Type B pancreatic cell (in vitro differentiated cells): ENCODE results near the gene G2E3. TPM values are rescaled to one million over a fixed set of nuclear protein-coding genes. Genes with fewer than 3 reads are reported as not detected.
"Not testable (repeated sequence)": the region's sequence is repeated elsewhere in the genome, so short reads cannot be mapped to it uniquely, and the experiment has no call there.

Experiments
- DNase-seq: peaks from one replicate; pipeline ENCODE4 v3.0.0; 2021; ENCODE audit warnings: mixed read lengths; ENCODE audit not compliant: unreplicated experiment; ENCODE audit errors: extremely low spot score
- H3K27ac Mint-ChIP-seq: 2 replicates; pipeline ENCODE4 v1.8.0; 2021; ENCODE audit warnings: mild to moderate bottlenecking, mixed read lengths
- H3K27me3 Mint-ChIP-seq: 2 replicates; pipeline ENCODE4 v1.8.0; 2021; ENCODE audit warnings: mixed read lengths
- H3K36me3 Mint-ChIP-seq: 2 replicates; pipeline ENCODE4 v1.8.0; 2021; ENCODE audit warnings: mixed read lengths
- H3K4me1 Mint-ChIP-seq: one replicate; pipeline ENCODE4 v1.8.0; 2021; ENCODE audit warnings: mixed read lengths; ENCODE audit not compliant: unreplicated experiment
- H3K4me3 Mint-ChIP-seq: 2 replicates; pipeline ENCODE4 v1.8.0; 2021; ENCODE audit warnings: mild to moderate bottlenecking, mixed read lengths
- H3K9me3 Mint-ChIP-seq: 2 replicates; pipeline ENCODE4 v1.8.0; 2021; ENCODE audit warnings: mixed read lengths
- total RNA-seq: library from RNA; stranded (reverse); gene quantifications from 2 replicates; pipeline ENCODE4 v1.2.1, GENCODE V29; 2021; ENCODE audit warnings: low replicate concordance
- TF ChIP-seq, protein P1 (sequence below): fragments of 200-600 bp; sonication (generic); conservative IDR thresholded peaks from 2 replicates; pipeline ENCODE4 v1.5.0; 2021; ENCODE audit warnings: antibody characterized with exemption, mild to moderate bottlenecking

The G2E3 gene
- total RNA-seq, 1 donor from 2014 or later: 39.5 TPM

GRCh38 chr14:30621940-30622830 is 63.2 kb downstream of the G2E3 start, which contains the start of gene SCFD1:
Gene SCFD1 (plus strand): TSS chr14:30622319. CDS start chr14:30622339, 20 bp downstream.
- H3K36me3 Mint-ChIP-seq: peaks cover 5% of the 10 kb centered on the region
- H3K9me3 Mint-ChIP-seq: no peaks in the 10 kb centered on the region
- DNase-seq: peak; percentile 94
- no peaks in the 10 kb centered on the region for H3K27me3 Mint-ChIP-seq
- H3K27ac Mint-ChIP-seq: peak within 1 kb of the TSS; percentile 99
- peaks cover 16% of the 10 kb centered on the region for H3K4me1 Mint-ChIP-seq
- peak within 1 kb of the TSS; percentile 98 for H3K4me3 Mint-ChIP-seq
- TF ChIP-seq, protein P1, sequence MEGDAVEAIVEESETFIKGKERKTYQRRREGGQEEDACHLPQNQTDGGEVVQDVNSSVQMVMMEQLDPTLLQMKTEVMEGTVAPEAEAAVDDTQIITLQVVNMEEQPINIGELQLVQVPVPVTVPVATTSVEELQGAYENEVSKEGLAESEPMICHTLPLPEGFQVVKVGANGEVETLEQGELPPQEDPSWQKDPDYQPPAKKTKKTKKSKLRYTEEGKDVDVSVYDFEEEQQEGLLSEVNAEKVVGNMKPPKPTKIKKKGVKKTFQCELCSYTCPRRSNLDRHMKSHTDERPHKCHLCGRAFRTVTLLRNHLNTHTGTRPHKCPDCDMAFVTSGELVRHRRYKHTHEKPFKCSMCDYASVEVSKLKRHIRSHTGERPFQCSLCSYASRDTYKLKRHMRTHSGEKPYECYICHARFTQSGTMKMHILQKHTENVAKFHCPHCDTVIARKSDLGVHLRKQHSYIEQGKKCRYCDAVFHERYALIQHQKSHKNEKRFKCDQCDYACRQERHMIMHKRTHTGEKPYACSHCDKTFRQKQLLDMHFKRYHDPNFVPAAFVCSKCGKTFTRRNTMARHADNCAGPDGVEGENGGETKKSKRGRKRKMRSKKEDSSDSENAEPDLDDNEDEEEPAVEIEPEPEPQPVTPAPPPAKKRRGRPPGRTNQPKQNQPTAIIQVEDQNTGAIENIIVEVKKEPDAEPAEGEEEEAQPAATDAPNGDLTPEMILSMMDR: no peak

DNA sequence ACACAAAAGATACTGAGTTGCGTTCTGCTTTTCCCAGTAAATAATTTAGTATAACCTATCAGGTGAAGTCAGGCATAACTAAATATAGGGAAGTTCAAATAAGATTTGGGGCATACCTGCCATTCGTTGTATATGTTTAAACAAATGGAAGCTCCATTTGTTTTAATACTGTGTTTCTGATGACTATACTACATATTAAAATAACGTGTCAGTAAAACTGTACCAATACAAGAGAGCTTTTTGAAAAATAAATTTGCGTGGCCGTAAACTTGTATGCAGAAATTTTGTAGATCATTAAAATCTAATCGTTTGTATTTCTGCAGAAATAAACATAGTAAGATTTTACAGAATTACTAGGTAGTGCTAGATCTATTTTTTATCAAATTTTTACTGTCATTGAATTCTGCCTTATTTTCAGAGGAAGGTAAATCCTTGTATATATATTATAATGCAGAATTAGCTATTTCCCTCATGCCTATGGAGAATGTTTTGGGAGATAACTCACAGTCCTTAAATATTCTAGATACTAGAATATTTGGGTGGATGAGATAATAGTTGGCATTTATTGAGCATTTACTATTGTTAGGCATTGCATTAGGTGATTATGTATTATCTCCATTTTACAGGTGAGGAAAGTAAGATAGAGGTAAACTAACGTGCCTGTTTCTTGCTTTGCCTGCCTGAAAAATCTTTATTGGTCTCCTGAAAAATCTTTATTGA is 64.6 kb downstream of the G2E3 start:
- H3K27ac Mint-ChIP-seq: peak overlapping the region; percentile 99
- peaks cover 20% of the 10 kb centered on the region for H3K4me1 Mint-ChIP-seq
- no peaks in the 10 kb centered on the region for H3K27me3 Mint-ChIP-seq
- peaks cover 13% of the 10 kb centered on the region for H3K36me3 Mint-ChIP-seq
- TF ChIP-seq, protein P1: no peak
- DNase-seq: no peak
- peak overlapping the region; percentile 98 for H3K4me3 Mint-ChIP-seq
- no peaks in the 10 kb centered on the region for H3K9me3 Mint-ChIP-seq

DNA sequence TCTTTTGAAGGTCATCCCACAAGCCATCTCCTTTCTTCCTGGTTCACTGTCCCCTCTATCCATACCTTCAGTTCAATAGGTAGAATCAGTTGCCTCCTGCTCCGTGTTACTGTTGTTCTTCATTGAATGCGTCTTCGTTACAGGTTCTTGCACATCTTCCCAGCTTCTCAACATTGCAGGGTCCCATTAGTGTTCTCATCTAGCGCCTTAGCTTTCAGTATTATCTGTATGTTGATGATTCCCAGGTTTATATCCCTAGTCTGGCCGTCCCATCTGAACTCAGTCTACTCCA is 65.1 kb downstream of the G2E3 start:
- Mint-ChIP-seq H3K27me3 (no peaks in the 10 kb centered on the region), H3K27ac (peak overlapping the region; percentile 48), H3K36me3 (peaks cover 13% of the 10 kb centered on the region), H3K4me3 (peak overlapping the region; percentile 74), H3K4me1 (peaks cover 20% of the 10 kb centered on the region), H3K9me3 (no peaks in the 10 kb centered on the region)
- TF ChIP-seq, protein P1: no peak
- no peak for DNase-seq

GRCh38 chr14:30625533-30625932 is 66.6 kb downstream of the G2E3 start:
- H3K4me1 Mint-ChIP-seq: peaks cover 20% of the 10 kb centered on the region
- DNase-seq: no peak
- no peaks in the 10 kb centered on the region for H3K9me3 Mint-ChIP-seq
- no peak overlapping the region for H3K27ac Mint-ChIP-seq
- TF ChIP-seq, protein P1: no peak
- no peaks in the 10 kb centered on the region for H3K27me3 Mint-ChIP-seq
- H3K36me3 Mint-ChIP-seq: peaks cover 16% of the 10 kb centered on the region
- no peak overlapping the region for H3K4me3 Mint-ChIP-seq

- H3K4me1 Mint-ChIP-seq, H3K27me3 Mint-ChIP-seq, H3K27ac Mint-ChIP-seq, H3K4me3 Mint-ChIP-seq, DNase-seq, H3K9me3 Mint-ChIP-seq: not testable (repeated sequence)
- H3K36me3 Mint-ChIP-seq: peaks cover 23% of the 10 kb centered on the region
Measured at GRCh38 chr14:30629432-30629831, 70.5 kb downstream of the G2E3 start.

DNA sequence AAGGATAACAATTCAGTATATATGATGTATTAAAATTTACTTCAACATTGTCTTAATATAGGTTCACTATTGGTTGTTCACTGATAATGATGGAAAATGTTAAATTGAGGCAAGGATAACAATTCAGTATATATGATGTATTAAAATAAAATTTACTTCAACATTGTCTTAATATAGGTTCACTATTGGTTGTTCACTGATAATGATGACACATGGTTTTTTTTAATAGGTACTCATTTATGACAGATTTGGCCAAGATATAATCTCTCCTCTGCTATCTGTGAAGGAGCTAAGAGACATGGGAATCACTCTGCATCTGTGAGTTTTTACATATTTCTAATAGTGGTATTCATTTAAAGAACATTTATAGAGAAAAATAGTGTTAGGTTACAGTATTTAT is 71.3 kb downstream of the G2E3 start:
- H3K4me3 Mint-ChIP-seq: no peak overlapping the region
- H3K4me1 Mint-ChIP-seq: peaks cover 4% of the 10 kb centered on the region
- no peak overlapping the region for H3K27ac Mint-ChIP-seq
- DNase-seq: no peak
- no peaks in the 10 kb centered on the region for H3K27me3 Mint-ChIP-seq
- TF ChIP-seq, protein P1: no peak
- H3K36me3 Mint-ChIP-seq: peaks cover 23% of the 10 kb centered on the region
- H3K9me3 Mint-ChIP-seq: no peaks in the 10 kb centered on the region
